A549 (cell line): ENCODE measurements around the gene GOLM1. TPM values are rescaled to one million over a fixed set of nuclear protein-coding genes. Genes with fewer than 3 reads are reported as not detected.
A peak's percentile ranks its signal among the peaks of the same experiment; 100 is the strongest.

Source experiments
- ATAC-seq, 2 experiments: fragments of 200-7000 bp in 1 of 2; fragments of >200 bp in 1 of 2; cut with Nextera tagmentation in 1 of 2; cut with Tn5 transposase in 1 of 2; 3 replicates each; pipeline versions ENCODE4 v1.8.0 to v1.9.1; 2018 to 2020; ENCODE audit warnings: mild to moderate bottlenecking in 1 of 2, moderate library complexity in 1 of 2
- CTCF ChIA-PET: fragments of 300-600 bp; sonication (Branson Sonifier 250); formaldehyde crosslinking; extraction: SDS; loops from one replicate; lab custom pipeline; 2021; ENCODE audit warnings: antibody characterized with exemption, inconsistent platforms; lab: Yijun Ruan, JAX
- POLR2A ChIA-PET: fragments of 350-600 bp; formaldehyde crosslinking; extraction: SDS; loops from one replicate; lab custom pipeline; 2021; ENCODE audit warnings: antibody characterized with exemption, inconsistent platforms; lab: Yijun Ruan, JAX
- DNase-seq, 2 experiments: peaks; one replicate each; pipeline versions ENCODE4 v3.0.0 to v3.0.0-alpha.2; 2011 to 2016; ENCODE audit warnings: low read depth in 1 of 2, low spot score in 1 of 2
- FAIRE-seq: peaks from 2 replicates; lab custom pipeline; 2011; peaks lifted over from hg19 to GRCh38; lab: Jason Lieb, UNC
- H3K27ac ChIP-seq, 2 experiments: fragments of >200 bp; sonication (Bioruptor Twin); formaldehyde crosslinking; 3 replicates each; pipeline ENCODE4 v1.5.1; 2016 to 2017
- H3K4me1 ChIP-seq: fragments of >200 bp; sonication (Bioruptor Twin); formaldehyde crosslinking; 3 replicates; pipeline ENCODE4 v1.6.1; 2016
- H3K4me2 ChIP-seq: fragments of >200 bp; sonication (Bioruptor Twin); formaldehyde crosslinking; 3 replicates; pipeline ENCODE4 v1.6.1; 2016
- H3K4me3 ChIP-seq: fragments of >200 bp; sonication (Bioruptor Twin); formaldehyde crosslinking; 3 replicates; pipeline ENCODE4 v1.5.1; 2016
- H3K9me3 ChIP-seq: fragments of >200 bp; sonication (Bioruptor Twin); formaldehyde crosslinking; 3 replicates; pipeline ENCODE4 v1.6.1; 2016
- CEBPB ChIP-seq, 2 experiments: fragments of >200 bp in 1 of 2; sonication (Bioruptor Twin) in 1 of 2; formaldehyde crosslinking in 1 of 2; IDR thresholded peaks; 2 replicates each; pipeline ENCODE4 v1.6.1; 2012 to 2016
- EHMT2 ChIP-seq: fragments of 200-600 bp; sonication (generic); IDR thresholded peaks from 2 replicates; pipeline ENCODE4 v1.6.1; 2016; ENCODE audit warnings: antibody characterized with exemption, low read depth, mild to moderate bottlenecking, moderate library complexity
- EP300 ChIP-seq, 2 experiments: fragments of >200 bp; sonication (Bioruptor Twin); formaldehyde crosslinking; IDR thresholded peaks; 2 replicates in 1 of 2; 3 replicates in 1 of 2; pipeline ENCODE4 v1.6.1; 2016 to 2017
- ESRRA ChIP-seq: fragments of 150-350 bp; IDR thresholded peaks from 2 replicates; pipeline ENCODE4 v1.6.1; 2014; ENCODE audit warnings: mild to moderate bottlenecking, low read length, borderline replicate concordance
- FOSB ChIP-seq: fragments of 250-450 bp; sonication (Bioruptor Pico); IDR thresholded peaks from 2 replicates; pipeline ENCODE4 v1.5.0; 2020; ENCODE audit warnings: mild to moderate bottlenecking, moderate library complexity
- FOSL2 ChIP-seq, 2 experiments: fragments of 450-650 bp in 1 of 2; fragments of >200 bp in 1 of 2; sonication (Bioruptor Twin) in 1 of 2; formaldehyde crosslinking; IDR thresholded peaks; 2 replicates each; pipeline versions ENCODE4 v1.5.0 to v1.6.1; 2016 to 2020; ENCODE audit warnings: mild to moderate bottlenecking in 1 of 2, moderate library complexity in 1 of 2
- FOXS1 ChIP-seq: fragments of 250-450 bp; sonication (Bioruptor Pico); IDR thresholded peaks from 2 replicates; pipeline ENCODE4 v1.5.0; 2020; ENCODE audit warnings: mild to moderate bottlenecking, moderate library complexity
- GATA3 ChIP-seq: IDR thresholded peaks from 2 replicates; pipeline ENCODE4 v1.6.1; 2012; ENCODE audit warnings: borderline replicate concordance
- HEYL ChIP-seq: fragments of 250-450 bp; sonication (Bioruptor Pico); IDR thresholded peaks from 2 replicates; pipeline ENCODE4 v1.8.0; 2021; ENCODE audit warnings: mild to moderate bottlenecking, moderate library complexity
- HOXB13 ChIP-seq: fragments of 250-450 bp; sonication (Bioruptor Pico); IDR thresholded peaks from 2 replicates; pipeline ENCODE4 v1.5.0; 2020; ENCODE audit warnings: low read depth, mild to moderate bottlenecking, moderate library complexity
- JUN ChIP-seq, 2 experiments: fragments of >200 bp; sonication (Bioruptor Twin); formaldehyde crosslinking; IDR thresholded peaks; 2 replicates in 1 of 2; 3 replicates in 1 of 2; pipeline ENCODE4 v1.6.1; 2016 to 2017
- MYC ChIP-seq: IDR thresholded peaks from 2 replicates; pipeline ENCODE4 v1.6.1; 2012; ENCODE audit warnings: mild to moderate bottlenecking, inconsistent platforms, low read length, improper control_type of control experiment, borderline replicate concordance
- NFE2L2 ChIP-seq: fragments of 150-350 bp; conservative IDR thresholded peaks from 2 replicates; pipeline ENCODE4 v1.6.1; 2014; ENCODE audit warnings: low read length
- NPAS2 ChIP-seq: fragments of 250-450 bp; sonication (Bioruptor Pico); IDR thresholded peaks from 2 replicates; pipeline ENCODE4 v1.8.0; 2022; ENCODE audit warnings: mild to moderate bottlenecking, moderate library complexity, borderline replicate concordance
- POLR2A ChIP-seq: IDR thresholded peaks from 2 replicates; pipeline ENCODE4 v1.6.1; 2012; ENCODE audit warnings: mild to moderate bottlenecking, low read length
- RAD21 ChIP-seq, 2 experiments: fragments of >200 bp in 1 of 2; sonication (Bioruptor Twin) in 1 of 2; formaldehyde crosslinking in 1 of 2; IDR thresholded peaks in 1 of 2; conservative IDR thresholded peaks in 1 of 2; 2 replicates in 1 of 2; 3 replicates in 1 of 2; pipeline ENCODE4 v1.6.1; 2012 to 2018; ENCODE audit warnings: inconsistent platforms in 1 of 2
- RFX5 ChIP-seq: fragments of 450-650 bp; IDR thresholded peaks from 2 replicates; pipeline ENCODE4 v1.7.1; 2014; ENCODE audit warnings: antibody characterized with exemption, mild to moderate bottlenecking, moderate library complexity
- RNF2 ChIP-seq: fragments of 200-600 bp; sonication (generic); IDR thresholded peaks from 2 replicates; pipeline ENCODE4 v1.6.1; 2016; ENCODE audit warnings: low read depth, mild to moderate bottlenecking, antibody characterized with exemption, moderate library complexity, borderline replicate concordance
- SMC3 ChIP-seq: fragments of >200 bp; sonication (Bioruptor Twin); formaldehyde crosslinking; IDR thresholded peaks from 3 replicates; pipeline ENCODE4 v1.6.1; 2018; ENCODE audit warnings: inconsistent platforms
- SREBF2 ChIP-seq: fragments of 450-650 bp; IDR thresholded peaks from 2 replicates; pipeline ENCODE4 v1.6.1; 2014; ENCODE audit warnings: mild to moderate bottlenecking, moderate library complexity
- TFCP2L1 ChIP-seq: fragments of 250-450 bp; sonication (Bioruptor Pico); IDR thresholded peaks from 2 replicates; pipeline ENCODE4 v1.5.0; 2021; ENCODE audit warnings: mild to moderate bottlenecking
- TP53 ChIP-seq: fragments of 250-450 bp; sonication (Bioruptor Pico); IDR thresholded peaks from 2 replicates; pipeline ENCODE4 v1.5.0; 2021; ENCODE audit warnings: mild to moderate bottlenecking, moderate library complexity
- ZC3H11A ChIP-seq: fragments of 450-650 bp; IDR thresholded peaks from 2 replicates; pipeline ENCODE4 v1.6.1; 2014; ENCODE audit warnings: antibody characterized with exemption, mild to moderate bottlenecking
- ZFP36 ChIP-seq: fragments of 450-650 bp; IDR thresholded peaks from 2 replicates; pipeline ENCODE4 v1.6.1; 2014; ENCODE audit warnings: borderline replicate concordance; ENCODE audit not compliant: partially characterized antibody
- WGBS: methylation state at CpG from one replicate; pipeline ENCODE4 v1.1.6; 2017; ENCODE audit errors: missing lambda C conversion rate; 5-methylcytosine and 5-hydroxymethylcytosine counted together
- polyA plus RNA-seq, 4 experiments: library from polyadenylated mRNA; depleted of rRNA in 3 of 4; stranded (reverse); fragments of >200 nt; fragmentation: RNase III in 1 of 4; extraction: RNeasy Plus Mini Kit Qiagen cat#74134 plus additional on column Dnase treatment in 1 of 4; gene quantifications; 2 replicates in 3 of 4; 3 replicates in 1 of 4; pipeline ENCODE4 v1.2.3, GENCODE V29; 2011 to 2017
- TF ChIP-seq, protein P1 (sequence below): fragments of >200 bp; sonication (Bioruptor Twin); formaldehyde crosslinking; IDR thresholded peaks from 3 replicates; pipeline ENCODE4 v1.6.1; 2016
- TF ChIP-seq, protein P2 (sequence below): IDR thresholded peaks from 2 replicates; pipeline ENCODE4 v1.6.1; 2012
- TF ChIP-seq, protein P3 (sequence below): IDR thresholded peaks from 2 replicates; pipeline ENCODE4 v1.6.1; 2012; ENCODE audit warnings: low read depth, borderline replicate concordance
- TF ChIP-seq, protein P4 (sequence below): fragments of 150-350 bp; IDR thresholded peaks from 2 replicates; pipeline ENCODE4 v1.6.1; 2014; ENCODE audit warnings: low read depth, mild to moderate bottlenecking, low read length
- TF ChIP-seq, protein P5 (sequence below): fragments of 450-650 bp; IDR thresholded peaks from 2 replicates; pipeline ENCODE4 v1.6.1; 2014; ENCODE audit warnings: antibody characterized with exemption
- TF ChIP-seq, protein P6 (sequence below): fragments of 250-450 bp; sonication (Bioruptor Pico); IDR thresholded peaks from 2 replicates; pipeline ENCODE4 v1.5.0; 2020; ENCODE audit warnings: low read depth, mild to moderate bottlenecking, moderate library complexity

GOLM1 gene
- polyA plus RNA-seq, 2 of the 4 experiments (the other 2 are of a cell fraction), result 136 to 145 TPM

DNA sequence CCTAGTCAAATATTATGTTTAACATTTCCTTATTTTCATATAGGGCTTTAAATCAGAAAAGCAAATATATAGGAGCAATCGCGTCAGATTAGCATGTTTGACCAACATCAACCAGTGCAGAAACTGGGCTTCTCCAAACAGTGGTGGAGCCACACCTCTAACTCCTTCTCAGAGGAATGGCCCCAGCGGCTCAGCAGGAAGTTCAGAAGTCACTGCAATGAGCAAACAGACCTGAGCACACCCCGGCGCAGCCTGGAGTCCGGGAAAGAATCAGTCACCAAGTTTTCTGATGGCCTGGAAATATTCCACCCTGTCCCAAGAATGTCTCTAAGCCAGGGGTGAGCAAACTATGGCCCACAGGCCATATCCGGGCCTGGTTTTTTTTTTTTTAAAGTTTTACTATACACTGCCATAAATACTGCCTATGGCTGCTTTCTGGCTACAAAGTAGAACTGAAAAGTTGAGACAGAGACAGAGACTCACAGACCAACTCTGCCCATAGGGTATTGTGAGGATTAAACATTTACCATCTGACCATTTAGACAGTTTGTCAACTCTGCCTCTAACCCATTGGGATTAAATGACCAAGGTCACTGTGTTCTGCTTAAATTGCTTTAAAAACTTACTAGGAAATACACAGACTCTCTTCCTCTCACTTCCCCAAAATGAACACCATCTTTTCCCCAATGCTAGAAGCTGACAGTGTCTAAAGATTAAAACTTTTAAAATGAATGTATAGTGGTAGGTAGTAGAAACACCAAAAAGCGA lies 5.4 kb downstream of the GOLM1 start:
- Histone ChIP-seq H3K4me1 (peaks cover 52% of the 10 kb centered on the region), H3K27ac (peak overlapping the region; percentile 74 to 82), H3K4me2 (peak overlapping the region; percentile 72), H3K9me3 (peaks cover 32% of the 10 kb centered on the region), H3K4me3 (peak overlapping the region; percentile 0; the same call in 1 of the 3 replicates)
- ChIA-PET CTCF (interaction anchor here (0.6 to 1.0 kb wide), 4 partner anchors 18 to 134 kb away, joined by 3 read pairs; no protein-coding TSS in a partner anchor), POLR2A (no interaction called here)
- ATAC-seq, result peak; percentile 99
- FAIRE-seq, result peak; percentile 23
- TF ChIP-seq TFCP2L1 (CRISPR knock-in tag) (no peak), FOSL2 (IDR thresholded peaks at IDR 0.05) (no peak), FOSL2 (CRISPR knock-in tag; IDR thresholded peaks at IDR 0.05) (peak; percentile 39; the same call in 1 of the 2 replicates), POLR2A (no peak), CEBPB (IDR thresholded peaks at IDR 0.05) (peak in 1 of 2 experiments; percentile 63; a peak in 2 of 4 replicates), NFE2L2 (no peak), HOXB13 (CRISPR knock-in tag) (no peak), SMC3 (0 out of 3 replicates have a peak, but pooled peaks have one; percentile 15), ESRRA (no peak), HEYL (CRISPR knock-in tag) (no peak), GATA3 (peak; percentile 94), NPAS2 (CRISPR knock-in tag) (no peak), JUN (IDR thresholded peaks at IDR 0.05) (peak in 1 of 2 experiments; percentile 84; a peak in 3 of 5 replicates), SREBF2 (no peak), FOSB (CRISPR knock-in tag) (no peak), RFX5 (no peak), MYC (no peak), ZFP36 (peak; percentile 27), RAD21 (conservative IDR thresholded peaks at IDR 0.05 in 1 of 2, IDR thresholded peaks at IDR 0.05 in 1 of 2) (0 out of 5 replicates have a peak, but pooled peaks of 1 of the 2 experiments have one; percentile 9), ZC3H11A (no peak)
- TF ChIP-seq, protein P1, sequence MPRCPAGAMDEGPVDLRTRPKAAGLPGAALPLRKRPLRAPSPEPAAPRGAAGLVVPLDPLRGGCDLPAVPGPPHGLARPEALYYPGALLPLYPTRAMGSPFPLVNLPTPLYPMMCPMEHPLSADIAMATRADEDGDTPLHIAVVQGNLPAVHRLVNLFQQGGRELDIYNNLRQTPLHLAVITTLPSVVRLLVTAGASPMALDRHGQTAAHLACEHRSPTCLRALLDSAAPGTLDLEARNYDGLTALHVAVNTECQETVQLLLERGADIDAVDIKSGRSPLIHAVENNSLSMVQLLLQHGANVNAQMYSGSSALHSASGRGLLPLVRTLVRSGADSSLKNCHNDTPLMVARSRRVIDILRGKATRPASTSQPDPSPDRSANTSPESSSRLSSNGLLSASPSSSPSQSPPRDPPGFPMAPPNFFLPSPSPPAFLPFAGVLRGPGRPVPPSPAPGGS, result 0 out of 3 replicates have a peak, but pooled peaks have one; percentile 49
- TF ChIP-seq, protein P2, sequence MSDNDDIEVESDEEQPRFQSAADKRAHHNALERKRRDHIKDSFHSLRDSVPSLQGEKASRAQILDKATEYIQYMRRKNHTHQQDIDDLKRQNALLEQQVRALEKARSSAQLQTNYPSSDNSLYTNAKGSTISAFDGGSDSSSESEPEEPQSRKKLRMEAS, result peak; percentile 67
- TF ChIP-seq, protein P3, sequence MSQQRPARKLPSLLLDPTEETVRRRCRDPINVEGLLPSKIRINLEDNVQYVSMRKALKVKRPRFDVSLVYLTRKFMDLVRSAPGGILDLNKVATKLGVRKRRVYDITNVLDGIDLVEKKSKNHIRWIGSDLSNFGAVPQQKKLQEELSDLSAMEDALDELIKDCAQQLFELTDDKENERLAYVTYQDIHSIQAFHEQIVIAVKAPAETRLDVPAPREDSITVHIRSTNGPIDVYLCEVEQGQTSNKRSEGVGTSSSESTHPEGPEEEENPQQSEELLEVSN, result no peak
- TF ChIP-seq, protein P4, sequence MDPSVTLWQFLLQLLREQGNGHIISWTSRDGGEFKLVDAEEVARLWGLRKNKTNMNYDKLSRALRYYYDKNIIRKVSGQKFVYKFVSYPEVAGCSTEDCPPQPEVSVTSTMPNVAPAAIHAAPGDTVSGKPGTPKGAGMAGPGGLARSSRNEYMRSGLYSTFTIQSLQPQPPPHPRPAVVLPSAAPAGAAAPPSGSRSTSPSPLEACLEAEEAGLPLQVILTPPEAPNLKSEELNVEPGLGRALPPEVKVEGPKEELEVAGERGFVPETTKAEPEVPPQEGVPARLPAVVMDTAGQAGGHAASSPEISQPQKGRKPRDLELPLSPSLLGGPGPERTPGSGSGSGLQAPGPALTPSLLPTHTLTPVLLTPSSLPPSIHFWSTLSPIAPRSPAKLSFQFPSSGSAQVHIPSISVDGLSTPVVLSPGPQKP, result no peak
- WGBS, result 6% methylated on average over 8 of the region's 8 CpGs
- peak; percentile 86 to 98 for DNase-seq

DNA sequence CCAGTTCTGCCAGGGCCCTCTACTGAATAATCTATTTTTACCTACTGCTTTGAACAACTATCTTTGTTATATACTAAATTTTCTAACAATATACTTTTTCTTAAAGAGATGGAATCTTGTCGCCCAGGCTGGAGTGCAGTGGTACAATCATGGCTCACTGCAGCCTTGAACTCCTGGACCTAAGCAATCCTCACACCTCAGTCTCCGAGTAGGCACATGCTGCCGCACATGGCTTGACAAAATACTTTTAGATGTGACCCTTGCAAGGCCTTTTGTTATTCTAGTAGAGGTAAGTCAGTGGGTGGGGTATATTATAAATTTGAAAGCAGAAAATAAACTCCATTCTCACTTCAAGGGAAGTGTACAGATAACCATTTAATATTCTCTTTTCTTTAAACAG lies 7.9 kb downstream of the GOLM1 start:
- Histone ChIP-seq H3K27ac (no peak overlapping the region), H3K9me3 (peaks cover 32% of the 10 kb centered on the region), H3K4me1 (peaks cover 33% of the 10 kb centered on the region), H3K4me3 (no peak overlapping the region), H3K4me2 (no peak overlapping the region)
- ChIA-PET CTCF (no interaction called here), POLR2A (no interaction called here)
- 94% methylated on average over 3 of the region's 3 CpGs for WGBS
- DNase-seq (no peak), FAIRE-seq (no peak), ATAC-seq (no peak)
- TF ChIP-seq RNF2 (no peak), TP53 (CRISPR knock-in tag) (no peak), EP300 (IDR thresholded peaks at IDR 0.05) (no peak), MYC (no peak), RAD21 (conservative IDR thresholded peaks at IDR 0.05 in 1 of 2, IDR thresholded peaks at IDR 0.05 in 1 of 2) (no peak), FOSL2 (IDR thresholded peaks at IDR 0.05) (no peak), FOSL2 (CRISPR knock-in tag; IDR thresholded peaks at IDR 0.05) (no peak), EHMT2 (no peak), SMC3 (no peak), SREBF2 (no peak), ZC3H11A (no peak), FOXS1 (CRISPR knock-in tag) (no peak)
- TF ChIP-seq, protein P5, sequence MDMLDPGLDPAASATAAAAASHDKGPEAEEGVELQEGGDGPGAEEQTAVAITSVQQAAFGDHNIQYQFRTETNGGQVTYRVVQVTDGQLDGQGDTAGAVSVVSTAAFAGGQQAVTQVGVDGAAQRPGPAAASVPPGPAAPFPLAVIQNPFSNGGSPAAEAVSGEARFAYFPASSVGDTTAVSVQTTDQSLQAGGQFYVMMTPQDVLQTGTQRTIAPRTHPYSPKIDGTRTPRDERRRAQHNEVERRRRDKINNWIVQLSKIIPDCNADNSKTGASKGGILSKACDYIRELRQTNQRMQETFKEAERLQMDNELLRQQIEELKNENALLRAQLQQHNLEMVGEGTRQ, result no peak
- TF ChIP-seq, protein P1, result no peak
- TF ChIP-seq, protein P6, sequence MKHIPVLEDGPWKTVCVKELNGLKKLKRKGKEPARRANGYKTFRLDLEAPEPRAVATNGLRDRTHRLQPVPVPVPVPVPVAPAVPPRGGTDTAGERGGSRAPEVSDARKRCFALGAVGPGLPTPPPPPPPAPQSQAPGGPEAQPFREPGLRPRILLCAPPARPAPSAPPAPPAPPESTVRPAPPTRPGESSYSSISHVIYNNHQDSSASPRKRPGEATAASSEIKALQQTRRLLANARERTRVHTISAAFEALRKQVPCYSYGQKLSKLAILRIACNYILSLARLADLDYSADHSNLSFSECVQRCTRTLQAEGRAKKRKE, result no peak
